IPS-11a (cell line): Measurements from ENCODE around the gene TCIRG1.

Source experiments
- H3K4me3 ChIP-seq: one replicate; pipeline ENCODE4 v1.5.1; 2013; ENCODE audit warnings: low read depth, low read length, control low read depth

Gene TCIRG1

DNA sequence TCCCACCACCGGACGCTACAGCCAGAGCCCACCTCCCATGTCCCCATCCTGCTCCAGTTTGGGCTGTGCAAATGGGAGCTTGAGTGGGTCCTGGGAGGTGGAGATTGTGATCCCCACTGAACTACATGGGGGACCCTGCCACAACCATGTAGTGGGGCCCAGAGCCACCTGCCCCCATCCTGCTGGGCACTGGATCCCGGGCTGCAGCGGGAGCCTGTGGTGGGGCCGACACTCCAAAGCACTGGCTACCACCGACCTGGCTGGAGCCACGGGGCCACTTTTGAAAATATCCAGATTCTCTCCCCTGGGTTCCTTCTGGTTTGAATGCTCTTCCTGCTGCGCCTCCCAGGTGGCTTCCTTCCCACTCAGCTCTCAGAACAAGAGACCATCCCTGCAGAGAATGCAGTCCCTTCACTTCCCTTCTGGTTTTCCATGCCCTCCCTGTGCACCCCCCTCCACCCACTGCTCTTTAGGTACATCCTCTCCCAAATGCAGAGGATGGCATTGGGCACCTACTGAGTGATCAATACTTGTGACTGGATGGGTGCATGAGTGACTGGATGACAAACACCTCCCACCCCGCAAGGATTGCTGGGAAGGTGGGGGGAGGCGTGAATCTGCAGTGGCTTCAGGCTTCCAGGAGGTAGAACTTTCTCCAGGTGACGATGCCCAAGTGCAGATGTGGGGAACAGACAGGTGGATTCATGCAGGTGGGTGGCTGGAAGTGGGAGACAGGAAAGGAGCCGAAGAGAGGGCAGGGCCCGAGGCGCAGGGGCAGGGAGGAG is 34.1 kb upstream of the TCIRG1 start:
- no peak overlapping the region for H3K4me3 ChIP-seq

DNA sequence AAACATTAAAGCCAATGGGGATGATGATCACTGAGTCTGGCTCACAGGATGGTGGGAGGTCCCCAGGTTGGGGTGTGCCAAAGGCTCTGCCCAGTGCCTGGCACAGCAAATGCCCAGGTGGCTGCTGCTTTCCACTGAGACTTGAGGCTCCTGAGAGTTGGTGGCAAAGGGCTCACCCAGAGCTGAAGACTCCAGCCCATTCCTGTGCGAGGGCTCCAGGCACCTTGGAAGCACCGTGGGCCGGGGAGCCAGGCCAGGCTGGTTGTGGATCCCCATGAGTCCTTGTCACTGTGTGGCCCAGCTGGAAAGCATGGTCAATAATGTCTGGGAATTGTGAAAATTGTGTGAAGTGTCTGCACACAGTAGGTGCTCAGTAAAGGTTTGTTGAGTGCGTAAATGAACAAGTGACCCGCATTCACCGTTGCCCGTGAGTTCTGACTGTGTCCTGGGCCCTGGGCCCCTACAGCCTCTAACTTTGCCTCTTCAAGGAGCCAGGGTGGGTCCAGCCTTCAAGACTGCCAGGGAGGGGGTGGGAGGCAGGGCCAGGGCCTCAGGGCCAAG is 32.1 kb upstream of the TCIRG1 start:
- H3K4me3 ChIP-seq = no peak overlapping the region

DNA sequence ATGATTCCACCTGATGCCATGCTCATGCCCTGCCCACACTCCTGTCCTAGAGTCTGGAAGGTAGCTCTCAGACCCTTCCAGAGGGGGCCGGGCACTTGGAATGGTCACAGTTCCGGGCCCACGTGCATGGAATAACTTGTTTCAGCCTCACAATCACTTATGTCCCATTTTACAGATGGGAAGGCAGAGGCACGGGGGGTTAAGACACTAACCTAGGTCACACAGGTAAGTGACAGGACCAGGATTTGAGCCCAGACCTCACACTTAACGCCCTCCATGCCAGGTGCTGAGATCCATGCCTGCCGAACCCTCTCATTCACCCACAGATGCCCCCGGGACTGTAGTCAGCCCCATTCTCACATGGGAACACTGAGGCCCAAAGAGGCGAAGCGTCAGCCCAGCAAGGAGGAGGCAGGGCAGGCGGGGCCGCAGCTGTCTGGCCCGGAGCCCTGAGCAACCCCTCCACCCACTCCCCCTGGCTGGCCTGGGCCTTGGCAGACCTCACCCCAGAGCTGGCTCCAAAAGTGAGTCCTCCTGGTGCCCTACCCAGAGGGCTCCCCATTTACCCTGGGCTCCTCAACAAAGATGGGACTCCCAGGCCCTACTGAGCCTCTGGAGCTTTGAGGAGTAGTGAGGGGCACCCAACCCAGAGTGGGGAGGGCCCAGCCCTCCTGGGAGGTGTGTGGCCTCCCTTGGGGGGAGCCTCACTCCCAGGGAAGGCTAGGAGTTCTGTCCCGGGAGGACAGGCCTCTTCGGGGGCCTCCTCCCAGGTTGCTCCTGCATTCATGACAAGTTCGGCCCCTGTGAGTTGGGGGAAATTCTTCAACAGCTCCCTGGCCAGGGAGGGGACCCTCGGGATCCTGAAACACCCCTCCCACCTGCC is 31.1 kb upstream of the TCIRG1 start:
- H3K4me3 ChIP-seq = no peak overlapping the region

DNA sequence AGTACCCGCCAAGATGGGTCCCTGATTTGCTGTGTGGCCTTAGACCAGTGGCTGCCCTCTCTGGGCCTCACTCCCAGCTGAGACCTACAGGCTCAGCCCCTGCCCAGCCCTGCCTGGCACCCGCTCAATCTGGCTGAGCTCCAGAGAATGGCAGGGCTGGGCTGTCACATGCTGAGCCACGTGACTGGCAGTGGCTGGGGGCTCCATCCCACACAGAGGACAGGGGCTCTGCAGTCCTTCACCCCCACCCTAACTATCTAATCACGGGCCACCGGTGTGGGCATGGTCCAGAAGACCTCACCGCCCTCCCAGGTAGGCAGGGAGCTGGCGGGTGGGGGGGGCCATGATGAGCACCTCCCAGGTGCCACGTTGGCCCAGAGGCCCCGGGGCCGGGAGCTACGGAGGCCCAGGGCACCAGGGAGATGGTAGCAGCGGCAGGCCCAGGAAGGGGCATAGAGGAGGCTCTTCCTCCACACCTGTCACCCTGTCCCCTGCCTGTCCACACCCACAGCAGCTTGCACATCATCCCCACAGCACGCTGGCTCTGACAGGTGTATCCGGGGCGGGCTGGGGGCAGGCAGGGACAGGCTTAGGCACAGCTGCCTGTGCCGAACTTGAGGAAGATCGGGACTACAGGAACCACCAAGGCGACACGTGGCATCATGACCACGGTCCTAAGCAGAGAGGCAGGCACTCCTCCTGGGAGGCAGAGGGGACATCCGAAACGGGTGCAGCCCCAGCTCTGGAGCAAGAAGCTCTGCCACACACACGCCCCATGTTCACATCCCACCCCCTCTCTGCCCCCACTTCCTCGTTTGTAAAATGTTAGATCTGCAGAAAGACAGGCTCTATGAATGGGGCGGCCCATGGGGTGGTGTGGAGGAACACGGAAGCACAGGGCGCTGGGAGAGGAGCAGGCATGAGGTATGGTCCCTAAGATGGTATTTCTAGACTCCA is 30.2 kb upstream of the TCIRG1 start:
- H3K4me3 ChIP-seq = no peak overlapping the region

DNA sequence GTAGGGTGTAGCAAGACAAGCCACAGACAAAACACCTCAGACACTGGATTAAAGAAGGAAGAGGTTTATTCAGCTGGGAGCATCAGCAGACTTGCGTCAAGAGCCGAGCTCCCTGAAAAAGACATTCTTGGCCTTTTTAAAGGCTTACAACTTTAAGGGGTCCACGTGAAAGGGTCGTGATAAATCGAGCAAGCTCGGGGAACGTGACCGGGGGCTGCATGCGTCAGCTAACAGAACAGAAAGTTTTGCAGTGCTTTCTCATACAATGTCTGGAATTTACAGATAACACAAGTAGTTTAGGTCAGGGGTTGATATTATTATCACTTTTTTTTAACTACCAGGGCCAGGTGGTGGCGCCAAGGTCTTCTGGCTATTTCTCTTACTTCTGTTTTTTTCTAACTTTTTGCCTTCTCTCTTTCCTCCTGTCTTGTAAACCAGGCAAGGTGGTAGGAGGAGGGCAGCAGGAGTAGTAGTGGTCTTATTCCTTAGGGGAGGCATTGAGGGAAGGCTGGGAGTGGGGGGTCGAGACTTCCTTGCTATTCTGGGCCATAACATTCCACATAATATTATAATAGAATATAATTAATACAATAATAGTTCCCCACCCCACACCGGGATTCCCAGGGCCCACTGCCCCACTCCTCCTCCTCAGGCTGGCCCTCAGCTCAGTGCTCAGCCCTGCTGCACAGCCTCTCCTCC is 29.3 kb upstream of the TCIRG1 start:
- H3K4me3 ChIP-seq = no peak overlapping the region

DNA sequence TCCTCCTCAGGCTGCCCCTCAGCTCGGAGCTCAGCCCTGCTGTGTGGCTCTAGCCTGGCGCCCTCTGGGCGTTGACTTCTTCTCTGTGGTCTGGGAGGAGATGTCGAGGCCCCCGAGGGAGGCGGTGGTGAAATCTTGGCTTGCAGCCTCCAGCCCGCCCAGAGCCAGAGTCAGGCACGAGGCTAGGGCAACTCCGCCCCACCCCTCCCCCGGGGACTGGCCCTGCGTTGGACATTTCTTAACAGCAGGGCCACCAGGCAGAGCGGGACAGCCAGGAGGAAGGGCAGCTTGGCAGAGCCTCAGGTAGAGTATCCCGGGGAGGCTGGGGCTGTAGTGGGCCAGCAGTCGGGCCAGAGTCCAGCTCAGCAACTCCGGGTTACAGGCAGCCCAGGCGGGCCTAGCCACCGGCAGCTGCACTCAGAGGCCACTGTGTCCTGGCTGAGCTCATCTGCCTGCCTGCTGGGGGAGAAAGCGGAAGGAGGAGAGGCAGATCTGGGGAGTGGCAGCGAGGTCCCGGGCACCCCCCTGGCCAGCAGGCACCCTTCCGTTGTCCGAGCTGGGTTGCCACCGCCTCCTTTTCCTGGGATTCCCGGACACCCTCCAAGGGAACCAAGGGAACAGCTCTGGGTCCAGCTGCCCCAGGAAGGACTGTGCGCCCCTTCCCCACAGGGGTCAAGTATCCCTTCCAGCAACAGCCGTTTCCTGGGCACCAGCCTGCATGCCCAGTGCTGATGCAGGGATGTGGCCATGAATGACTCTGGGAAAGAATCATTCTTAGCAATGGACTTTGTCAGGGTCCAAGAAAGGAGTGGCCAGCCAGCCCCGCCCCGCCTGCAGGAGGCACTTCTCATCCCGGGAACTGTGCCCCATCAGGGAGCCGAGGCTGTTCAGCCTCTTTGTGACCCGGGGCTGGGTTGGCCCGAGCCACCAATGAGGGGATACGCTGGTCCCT is 28.5 kb upstream of the TCIRG1 start, which contains the start of gene ALDH3B1:
Gene ALDH3B1 (plus strand): TSS at position 238 of the 952 bp plus-strand sequence. CDS start 4,971 bp downstream, outside the sequence.
- no peak within 1 kb of the TSS for H3K4me3 ChIP-seq

DNA sequence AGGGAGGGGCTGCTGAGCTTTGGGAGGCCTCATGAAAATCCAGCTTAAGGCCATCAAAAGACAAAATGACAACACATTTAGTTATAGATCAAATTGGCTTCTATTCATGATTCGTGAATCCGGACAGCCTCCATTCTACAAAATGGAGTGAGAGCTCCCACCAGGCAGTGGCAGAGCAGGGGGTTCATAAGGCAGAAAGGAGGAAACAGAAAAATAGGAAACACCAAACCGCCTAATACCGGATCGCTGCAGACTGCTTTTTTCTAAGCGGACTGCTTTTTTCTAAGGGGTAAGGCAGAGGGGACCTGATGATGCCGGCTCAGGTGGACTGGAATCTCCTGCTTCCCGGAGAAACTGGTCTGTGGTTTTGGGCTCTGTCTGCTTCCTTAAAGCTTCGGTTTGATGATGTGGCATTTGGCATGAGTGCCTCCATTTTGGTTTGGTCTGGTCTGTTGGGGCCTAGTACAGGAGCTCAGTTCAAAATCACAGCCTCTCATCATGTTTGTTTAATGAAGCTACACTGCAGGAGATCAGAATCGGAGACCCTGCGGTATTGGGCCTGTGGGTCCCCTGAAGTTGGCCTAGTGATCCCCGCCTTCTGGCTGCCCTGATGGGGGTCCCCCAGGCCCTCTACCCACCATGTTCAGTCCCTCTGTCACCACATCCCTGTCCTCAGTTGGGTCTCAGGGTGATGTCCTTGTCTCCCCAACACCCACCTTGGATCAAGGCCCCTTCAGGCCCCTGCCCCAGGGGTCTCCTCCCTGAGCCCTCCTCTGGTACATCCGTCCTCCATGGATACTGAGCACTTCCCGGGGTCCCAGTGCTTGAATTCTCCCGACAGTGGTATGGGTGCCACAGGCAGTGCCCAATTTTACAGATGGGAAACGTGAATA is 27.5 kb upstream of the TCIRG1 start:
- no peak overlapping the region for H3K4me3 ChIP-seq

DNA sequence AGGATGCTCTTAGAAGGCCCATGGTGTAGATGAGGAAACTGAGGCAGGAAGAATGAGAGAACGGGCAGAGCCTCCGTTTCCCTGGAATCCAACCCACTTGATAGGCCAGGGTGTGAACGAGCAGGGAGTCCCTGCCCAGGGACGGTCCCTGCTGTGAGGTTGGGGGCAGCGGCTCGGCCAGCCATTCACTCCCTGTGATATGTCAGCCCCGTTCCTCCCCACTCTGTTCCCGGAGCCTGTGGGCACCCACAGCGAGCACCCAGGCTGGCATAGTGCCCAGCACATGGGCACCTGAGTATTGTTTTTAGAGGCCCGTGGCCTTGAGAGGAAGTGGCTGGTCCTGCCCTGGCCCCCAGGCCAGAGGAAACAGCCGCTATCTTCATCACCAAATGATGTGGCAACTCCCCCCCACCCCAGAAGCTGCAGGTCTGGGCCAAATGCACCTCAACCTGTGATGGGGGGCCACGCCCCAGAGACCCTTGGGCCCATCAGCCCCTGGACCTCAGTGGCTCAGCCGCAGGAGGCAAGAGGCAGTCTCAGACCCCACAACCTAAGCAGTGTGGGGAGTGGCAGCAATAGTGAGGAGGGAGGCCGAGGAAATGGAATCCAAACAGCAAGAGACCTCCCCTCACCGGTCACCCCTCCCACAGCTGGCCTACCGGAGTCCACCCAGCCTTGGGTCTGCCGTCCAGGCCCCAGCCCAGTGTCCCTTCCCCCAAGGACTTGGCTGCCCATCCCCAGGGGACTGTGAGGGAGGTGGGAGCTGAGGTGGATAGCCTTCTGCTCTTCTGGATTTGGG is 26.6 kb upstream of the TCIRG1 start:
- H3K4me3 ChIP-seq = no peak overlapping the region

DNA sequence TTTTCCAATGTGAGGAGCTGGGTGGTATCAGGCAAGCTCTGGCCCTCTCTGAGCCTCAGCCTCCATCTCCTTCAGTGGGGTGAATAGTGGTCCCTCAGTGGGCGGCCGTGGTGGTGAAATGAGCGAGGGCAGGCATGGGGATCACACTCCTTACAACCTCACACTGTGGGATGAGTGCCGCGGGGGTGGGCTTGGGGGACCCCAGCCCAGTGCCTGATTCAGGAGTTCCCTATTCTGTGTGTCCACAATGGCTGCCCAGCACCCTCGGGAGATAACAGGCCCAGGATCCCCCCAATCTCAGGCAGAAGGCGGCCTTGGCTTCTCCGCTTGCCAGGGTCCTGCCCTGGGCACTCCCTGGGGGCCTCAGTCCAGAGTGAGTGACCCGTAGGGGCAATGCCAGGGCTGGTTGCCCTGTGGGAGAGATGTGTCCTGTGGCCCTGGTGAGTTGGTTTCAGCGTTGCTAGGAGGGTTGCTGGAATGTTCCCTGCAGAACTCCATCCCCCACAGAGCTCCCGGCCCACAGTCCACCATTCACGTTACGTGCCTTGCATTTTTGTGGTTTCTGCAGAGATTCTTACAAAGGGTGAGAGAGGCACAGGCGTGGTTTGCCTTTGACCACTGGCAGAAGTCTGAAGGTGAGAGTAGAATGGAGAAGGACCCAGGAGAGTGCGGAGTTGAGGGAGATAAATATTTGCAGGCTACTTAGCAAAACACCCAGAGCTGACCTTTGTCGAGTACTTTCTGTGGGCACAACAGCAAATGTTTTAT is 25.8 kb upstream of the TCIRG1 start:
- no peak overlapping the region for H3K4me3 ChIP-seq

DNA sequence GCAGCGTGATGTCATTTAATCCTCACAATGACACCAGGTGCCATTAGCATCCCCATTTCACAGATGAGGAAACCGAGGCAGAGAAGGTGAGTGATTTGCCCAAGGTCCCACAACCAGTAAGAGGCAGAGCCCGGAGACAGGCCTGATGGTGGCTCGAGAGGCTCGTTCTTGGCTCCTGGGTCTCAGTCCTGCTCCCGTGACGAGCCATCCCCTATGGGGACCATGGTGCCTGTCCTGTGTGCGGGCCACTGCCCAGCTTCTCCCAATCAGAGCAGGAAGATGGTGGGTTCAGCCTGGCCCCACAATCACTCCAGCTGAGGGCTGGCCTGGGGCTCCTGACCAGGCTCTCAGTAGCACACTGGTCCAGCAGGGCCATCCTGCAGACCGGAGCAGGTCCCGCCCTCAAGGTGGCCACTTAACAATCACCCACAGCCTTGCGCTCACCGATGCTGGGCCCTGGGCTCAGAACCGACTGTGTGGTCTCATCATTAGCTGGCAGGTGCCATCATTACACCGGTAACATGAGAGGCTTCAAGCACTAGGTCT is 25.1 kb upstream of the TCIRG1 start:
- no peak overlapping the region for H3K4me3 ChIP-seq

DNA sequence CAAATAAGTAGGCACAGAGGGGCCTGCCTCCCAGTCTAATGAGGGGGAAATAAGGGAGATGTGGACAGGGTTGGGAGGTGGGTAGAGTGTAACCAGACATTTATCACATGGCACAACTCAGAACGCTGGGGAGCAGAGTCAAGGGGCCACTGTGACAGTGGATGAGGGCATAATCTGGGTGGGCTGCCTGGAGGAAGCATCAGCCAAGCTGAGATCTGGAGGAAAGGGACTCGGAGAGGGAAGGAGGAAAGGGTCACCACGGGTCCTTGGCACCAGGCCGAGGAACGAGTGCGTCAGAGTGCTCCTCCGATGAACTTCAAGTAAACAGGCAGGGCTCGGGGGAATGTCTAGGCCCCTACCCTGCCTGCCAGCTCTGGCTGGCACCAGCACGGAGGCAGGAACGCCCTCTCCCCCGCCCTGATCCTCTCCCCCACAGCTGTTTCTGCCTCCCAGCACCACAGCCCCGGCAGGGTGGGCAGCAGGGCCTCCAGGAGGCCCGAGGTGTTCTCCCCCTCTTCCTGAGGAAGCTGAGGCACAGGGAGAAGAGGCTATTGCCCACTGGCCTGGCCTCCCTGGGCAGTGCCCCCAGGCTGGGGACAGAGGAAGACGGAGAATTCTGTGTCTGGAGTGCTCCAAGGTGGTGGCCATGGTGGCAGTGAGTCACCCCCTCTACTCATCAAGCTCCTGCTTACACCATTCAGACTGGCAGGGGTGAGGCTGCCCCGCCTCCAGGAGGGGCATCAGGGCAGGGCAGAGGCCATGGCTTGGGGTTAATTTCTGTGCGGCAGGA is 24.5 kb upstream of the TCIRG1 start:
- H3K4me3 ChIP-seq = no peak overlapping the region

DNA sequence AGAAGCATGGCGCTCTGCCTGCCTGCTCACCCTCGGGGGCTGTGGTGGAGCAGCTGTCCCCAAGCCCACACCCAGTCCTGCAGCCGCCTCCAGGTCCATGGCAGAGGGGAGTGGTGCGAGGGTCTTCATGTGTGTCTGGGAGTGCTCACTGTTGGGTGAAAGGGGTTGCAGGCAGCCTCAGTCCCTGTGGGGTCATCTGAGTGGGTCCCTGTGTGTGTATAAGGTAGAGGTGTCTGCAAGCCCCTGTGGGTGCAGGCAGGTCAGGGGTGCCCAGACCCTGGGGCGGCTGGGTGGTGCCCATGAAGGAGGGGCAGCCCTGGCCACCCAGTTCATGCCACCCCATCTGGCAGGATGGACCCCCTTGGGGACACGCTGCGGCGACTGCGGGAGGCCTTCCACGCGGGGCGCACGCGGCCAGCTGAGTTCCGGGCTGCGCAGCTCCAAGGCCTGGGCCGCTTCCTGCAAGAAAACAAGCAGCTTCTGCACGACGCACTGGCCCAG is 23.8 kb upstream of the TCIRG1 start:
- no peak overlapping the region for H3K4me3 ChIP-seq

DNA sequence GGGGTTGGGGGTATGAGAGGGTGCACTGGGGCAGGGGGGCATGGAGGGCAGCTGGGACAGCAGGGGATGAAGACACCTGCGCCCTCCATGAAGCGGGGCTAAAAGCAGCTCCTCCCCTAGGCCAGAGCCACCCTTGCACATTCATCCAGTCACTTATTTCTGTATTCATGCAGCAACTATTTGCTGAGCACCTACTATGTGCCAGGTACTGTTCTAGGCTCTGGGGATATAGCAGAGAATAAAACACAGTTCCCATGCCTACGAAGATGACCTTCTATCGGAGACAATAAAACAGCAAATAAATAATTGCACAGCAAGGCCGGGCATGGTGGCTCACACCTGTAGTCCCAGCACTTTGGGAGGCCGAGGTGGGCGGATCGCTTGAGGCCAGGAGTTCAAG is 23.4 kb upstream of the TCIRG1 start:
- no peak overlapping the region for H3K4me3 ChIP-seq

DNA sequence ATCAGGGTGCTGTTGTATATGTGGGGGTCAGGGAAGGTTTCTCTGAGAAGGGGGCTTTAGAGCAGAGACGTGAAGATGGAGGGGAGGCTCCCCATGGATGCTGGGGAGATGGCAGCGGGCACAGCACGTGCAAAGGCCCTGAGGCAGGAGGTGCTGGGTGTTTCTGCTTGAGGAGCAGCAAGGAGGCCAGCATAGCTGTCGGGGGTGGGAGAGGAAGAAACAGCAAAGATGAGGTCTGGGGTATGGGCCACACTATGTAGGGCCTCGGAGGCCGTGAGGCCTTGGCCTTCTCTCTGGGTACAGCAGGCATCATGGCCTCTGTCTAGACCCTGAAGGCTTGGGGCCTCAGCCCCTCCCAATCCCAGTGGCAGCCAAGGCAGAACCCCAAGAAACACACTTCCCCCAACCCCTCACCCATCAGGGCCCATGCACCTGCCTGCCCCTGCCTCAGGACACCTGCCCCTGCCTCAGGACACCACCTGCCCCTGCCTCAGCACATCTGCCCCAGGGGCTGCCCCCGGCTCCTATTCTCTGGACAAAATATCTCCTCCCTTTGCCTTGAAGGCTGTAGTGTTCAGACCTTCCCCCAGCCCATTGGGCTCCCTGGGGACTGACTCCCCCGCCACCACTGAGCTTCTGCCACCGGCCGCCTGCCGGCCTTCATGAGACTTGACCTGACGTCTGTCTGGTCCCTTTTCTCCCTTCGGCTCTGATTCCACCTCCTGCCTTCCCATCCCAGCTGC is 22.5 kb upstream of the TCIRG1 start:
- H3K4me3 ChIP-seq = no peak overlapping the region
